Hematopoietic multipotent progenitor cell treated with erythropoietin and hydrocortisone succinate and interleukin-3 and kit ligand, for 15 days (in vitro differentiated cells): ENCODE measurements around the gene ANKRD55.
"Not testable (repeated sequence)": the region's sequence is repeated elsewhere in the genome, so short reads cannot be mapped to it uniquely, and the experiment has no call there.

ENCODE experiments used
- DNase-seq: peaks from one replicate; pipeline ENCODE4 v3.0.0-alpha.2; 2015; ENCODE audit warnings: low spot score

The ANKRD55 gene

DNA sequence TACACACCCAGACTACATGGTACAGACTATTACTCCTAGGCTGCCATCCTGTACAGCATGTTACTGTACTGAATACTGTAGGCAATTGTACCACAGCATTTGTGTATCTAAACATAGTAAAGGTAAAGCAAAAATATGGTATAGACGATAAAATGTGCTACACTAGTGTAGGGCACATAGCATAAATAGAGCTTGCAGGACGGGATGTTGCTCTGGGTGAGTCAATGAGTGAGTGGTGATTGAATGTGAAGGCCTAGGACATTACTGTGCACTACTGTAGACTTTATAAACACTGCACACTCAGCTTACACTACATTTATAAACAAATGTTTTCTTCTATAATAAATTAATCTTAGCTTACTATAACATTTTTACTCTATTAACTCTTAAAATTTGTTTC lies 25.6 kb downstream of the ANKRD55 start:
- DNase-seq = no peak

DNA sequence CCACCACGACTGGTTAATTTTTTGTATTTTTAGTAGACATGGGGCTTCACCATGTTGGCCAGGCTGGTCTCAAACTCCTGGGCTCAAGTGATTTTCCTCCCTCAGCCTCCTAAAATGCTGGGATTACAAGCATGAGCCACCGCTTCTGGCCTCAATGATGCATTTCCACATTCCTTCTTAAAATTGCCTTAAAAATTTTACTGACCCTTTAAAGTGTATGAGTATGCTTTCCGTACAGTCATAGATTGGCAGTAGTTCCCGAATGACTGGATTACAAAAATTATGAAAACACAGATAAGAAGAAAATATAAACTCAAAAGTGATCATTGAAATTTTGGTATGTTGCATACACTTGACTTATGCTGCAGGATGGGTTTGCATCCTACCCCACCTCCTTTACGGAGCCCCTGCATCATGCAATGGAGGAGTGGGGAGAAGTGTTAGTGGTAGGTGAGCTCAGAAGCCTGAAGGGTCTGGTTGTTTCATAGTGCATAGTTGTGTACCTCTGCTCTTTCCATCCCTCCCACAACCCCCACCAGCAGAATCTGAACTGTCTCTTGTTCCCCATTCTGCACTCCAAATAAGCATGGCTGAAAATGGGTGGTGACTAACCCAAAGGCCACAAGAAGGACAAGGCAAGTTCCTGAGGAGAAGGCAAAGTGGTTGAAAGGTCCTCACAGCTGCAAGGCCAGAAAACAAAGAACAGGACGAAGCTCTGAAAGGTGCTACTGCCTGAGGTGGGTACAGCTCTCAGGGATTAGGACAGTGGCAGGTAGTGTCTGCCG lies 26.8 kb downstream of the ANKRD55 start:
- DNase-seq = no peak

DNA sequence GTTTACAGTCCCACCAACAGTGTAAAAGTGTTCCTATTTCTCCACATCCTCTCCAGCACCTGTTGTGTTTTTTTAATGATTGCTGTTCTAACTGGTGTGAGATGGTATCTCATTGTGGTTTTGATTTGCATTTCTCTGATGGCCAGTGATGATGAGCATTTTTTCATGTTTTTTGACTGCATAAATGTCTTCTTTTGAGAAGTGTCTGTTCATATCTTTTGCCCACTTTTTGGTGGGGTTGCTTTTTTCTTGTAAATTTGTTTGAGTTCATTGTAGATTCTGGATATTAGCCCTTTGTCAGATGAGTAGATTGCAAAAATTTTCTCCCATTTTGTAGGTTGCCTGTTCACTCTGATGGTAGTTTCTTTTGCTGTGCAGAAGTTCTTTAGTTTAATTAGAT lies 29.2 kb downstream of the ANKRD55 start:
- DNase-seq = not testable (repeated sequence)

DNA sequence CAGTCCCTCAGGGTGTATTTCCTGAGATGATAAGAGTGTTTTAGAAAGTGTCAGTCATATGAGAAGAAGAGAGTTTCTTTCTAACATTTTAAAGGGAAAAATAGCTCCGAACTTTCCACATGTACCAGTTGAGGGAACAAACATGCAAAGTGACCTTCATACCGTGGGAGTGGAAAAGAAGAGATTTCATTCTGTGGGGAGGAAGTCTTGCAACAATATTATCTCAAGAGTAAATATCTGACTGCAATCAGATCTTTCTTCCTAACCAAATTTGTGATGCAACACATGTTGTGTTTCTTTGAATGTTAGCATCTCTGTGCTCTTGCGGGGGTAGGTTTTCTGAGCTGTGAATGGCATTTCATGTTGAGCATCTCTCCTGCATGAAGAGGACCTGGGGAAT lies 30.6 kb downstream of the ANKRD55 start:
- DNase-seq = no peak

DNA sequence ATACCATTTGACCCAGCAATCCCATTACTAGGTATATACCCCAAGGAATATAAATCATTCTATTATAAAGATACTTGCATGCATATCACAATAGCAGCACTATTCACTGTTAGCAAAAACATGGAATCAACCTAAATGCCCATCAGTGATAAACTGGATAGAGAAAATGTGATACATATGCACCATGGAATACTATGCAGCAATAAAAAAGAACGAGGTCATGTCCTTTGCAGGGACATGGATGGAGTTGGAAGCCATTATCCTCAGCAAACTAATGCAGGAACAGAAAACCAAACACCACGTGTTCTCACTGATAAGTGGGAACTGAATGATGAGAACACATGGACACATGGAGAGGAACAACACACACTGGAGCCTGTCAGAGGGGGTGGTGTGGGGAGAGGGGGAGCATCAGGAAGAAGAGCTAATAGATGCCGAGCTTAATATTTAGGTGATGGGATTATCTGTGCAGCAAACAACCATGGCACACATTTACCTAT lies 31.3 kb downstream of the ANKRD55 start:
- not testable (repeated sequence) for DNase-seq

DNA sequence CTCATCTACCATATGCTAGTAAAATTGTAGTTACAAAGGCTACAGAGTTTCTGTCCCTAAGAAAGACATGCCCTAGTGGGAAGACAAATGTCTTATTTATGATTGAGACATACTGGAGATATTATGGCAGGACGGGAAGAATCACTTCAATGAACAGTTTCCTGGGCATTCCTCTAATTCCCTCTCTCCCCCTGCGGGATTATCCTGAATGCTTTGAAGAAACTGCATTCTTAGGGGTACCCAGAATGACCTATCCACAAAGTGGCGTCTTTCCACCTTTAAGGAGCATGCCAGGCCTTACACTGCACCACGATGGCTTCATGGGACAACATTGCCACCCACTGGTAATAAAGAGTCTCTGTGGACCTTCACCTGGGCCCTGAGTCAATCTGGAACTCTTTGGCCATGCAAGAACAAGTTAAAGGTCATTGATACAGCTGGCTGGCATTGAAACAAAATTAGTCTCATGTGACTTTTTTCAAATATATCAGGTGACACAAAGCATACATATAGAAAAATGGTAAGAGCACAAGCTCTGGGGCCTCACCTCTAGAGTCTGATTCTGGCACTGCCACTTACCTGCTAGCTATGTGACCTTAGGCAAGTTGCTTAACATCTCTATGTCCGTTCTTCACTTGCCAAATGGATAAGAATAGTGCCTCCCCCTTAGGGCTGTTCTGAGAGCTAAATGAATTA lies 32.0 kb downstream of the ANKRD55 start:
- peak; percentile 47 for DNase-seq

DNA sequence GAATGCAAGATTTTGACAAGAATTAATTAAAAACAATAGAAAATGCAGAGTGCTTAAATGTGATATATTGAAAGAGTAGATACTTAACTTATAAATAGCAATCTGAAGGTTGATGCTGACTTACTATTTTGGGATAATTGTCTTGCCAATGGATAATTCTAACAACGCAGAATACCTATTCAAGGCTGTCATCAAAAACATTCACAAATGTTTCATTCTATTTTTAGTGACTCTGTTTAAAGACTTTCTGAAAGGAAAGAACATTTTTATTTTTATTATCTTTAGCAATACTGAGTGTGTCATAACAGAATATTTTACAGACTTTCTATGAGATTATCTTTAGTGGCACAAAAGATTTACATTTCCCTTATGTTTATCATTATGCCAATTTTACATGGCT lies 38.1 kb downstream of the ANKRD55 start:
- DNase-seq = no peak

DNA sequence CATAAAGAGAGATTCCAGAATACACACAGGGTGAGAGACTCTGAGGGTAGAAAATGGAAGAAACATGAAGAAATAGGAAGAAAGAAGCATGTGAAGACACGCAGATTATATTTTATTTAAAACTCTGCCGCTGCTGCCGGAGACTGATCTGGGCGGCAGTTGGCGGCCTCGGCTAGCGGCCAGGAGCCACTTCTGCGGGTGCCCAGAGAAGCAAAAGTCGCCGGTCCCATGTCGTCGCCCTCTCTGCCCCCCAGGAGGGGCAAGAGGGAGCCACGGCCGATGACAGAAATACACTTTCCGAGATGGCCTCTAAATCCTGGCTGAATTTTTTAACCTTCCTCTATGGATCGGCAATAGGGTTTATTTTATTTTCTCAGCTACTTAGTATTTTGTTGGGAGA lies 40.9 kb downstream of the ANKRD55 start:
- DNase-seq = no peak

DNA sequence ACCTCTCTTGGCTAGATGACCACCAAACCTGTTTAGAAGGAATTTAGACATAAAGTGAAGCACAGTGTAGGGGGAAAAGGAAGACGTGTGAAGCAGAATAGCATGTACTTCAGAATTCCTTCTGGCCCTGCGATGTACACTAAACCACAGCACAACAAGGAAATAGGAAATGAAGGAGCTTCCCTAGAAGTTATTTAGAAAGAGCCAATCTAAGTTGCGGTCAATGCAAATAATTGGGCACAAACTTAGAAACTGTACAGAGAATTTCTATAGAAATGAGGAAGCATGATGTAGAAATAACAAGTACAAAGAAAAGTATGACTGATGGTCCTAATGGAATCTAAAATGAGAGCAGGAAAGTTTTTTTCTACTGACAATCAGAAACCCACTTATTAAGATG lies 41.5 kb downstream of the ANKRD55 start:
- no peak for DNase-seq

DNA sequence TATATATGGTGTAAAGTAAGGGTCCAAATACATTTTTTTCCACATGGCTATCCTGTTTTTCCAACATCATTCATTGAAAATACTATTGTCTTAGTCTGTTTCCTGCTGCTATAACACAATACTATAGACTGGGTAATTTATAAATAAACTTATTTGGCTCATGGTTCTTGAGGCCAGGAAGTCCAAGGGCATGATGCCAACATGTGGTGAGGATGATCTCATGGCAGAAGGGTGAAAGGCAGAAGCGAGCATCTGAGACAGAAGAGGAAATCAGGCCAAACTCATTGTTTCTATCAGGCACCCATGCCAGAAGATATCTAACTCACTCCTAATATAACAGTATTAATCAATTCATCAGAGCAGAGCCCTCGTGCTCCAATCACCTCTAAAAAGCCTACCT lies 42.6 kb downstream of the ANKRD55 start:
- no peak for DNase-seq

DNA sequence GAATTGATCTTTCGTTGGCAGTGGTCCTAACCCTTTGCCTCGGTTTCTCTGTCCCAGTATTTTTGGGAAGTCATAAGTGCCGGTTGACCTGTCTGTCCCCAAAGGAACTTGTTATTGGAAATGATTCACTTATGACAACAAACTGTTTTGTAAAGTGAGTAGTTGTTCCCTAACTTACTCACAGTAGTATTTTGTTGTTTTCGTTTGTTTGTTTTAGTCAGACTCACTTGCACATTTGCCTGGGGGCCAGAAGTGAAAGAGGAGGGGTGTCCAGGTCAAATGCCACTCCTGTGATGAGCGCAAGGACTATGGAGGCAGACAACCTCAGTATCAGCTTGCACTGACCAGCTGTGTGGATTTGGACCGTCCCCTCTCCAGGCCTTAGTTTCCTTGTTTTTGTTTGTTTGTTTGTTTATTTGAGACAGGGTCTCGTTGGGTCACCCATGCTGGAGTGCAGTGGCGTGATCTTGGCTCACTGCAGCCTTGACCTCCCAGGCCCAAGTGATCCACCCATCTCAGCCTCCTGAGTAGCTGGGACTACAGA lies 47.3 kb downstream of the ANKRD55 start:
- no peak for DNase-seq

DNA sequence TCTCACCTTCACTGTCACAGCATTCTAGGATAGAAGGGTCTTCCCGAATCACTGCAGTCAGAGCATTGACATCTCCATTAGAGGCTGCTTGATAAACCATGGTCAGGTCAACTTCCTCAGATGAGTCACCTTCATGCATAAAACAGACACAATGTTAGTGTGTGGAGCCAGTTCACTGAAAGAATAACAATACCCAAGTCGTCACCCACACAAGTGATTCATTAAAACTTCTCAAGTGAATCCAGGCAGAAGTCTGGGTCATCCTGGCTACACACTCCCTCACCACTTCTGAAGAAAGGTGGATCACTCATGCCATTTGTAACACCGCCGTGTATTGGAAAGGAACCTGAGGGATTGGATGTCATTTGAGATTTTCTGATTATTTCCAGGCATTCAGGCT lies 49.6 kb downstream of the ANKRD55 start:
- no peak for DNase-seq

DNA sequence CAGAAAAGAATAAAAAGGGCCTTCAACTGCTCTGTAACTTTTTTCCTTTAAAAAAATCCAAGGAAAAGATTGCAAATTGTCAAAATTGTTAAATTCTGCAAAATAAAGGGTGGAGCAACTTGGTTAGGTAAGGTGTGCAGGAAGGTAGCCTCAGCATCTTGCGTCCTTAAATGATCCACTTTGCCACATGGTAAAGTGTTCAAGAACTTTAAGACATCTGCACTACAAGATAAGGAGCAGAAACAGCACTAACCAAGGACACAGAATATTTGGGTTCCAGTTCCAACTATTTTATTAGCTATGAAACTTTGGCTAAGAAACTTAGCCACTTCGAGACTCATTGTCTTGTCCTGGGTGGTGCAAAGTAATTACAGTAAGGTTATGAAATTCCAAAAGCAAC lies 53.7 kb downstream of the ANKRD55 start:
- no peak for DNase-seq

DNA sequence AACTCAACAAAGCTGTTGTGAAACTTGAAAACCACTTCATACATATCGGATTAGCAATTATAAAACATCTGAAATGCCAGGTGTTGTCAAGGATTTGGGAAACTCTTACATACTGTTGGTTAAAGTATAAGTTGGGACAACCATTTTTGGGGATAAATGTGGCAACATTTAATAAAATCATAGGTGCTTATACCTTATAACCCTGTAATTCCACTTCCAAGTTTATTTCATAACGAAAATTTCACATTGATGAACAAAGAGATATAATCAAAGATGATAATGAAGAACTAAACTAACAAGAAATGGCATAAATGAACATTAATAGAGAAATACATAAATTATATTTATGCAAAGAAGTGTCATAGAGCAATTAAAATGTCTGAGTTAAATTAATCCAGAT lies 54.3 kb downstream of the ANKRD55 start:
- DNase-seq = no peak

DNA sequence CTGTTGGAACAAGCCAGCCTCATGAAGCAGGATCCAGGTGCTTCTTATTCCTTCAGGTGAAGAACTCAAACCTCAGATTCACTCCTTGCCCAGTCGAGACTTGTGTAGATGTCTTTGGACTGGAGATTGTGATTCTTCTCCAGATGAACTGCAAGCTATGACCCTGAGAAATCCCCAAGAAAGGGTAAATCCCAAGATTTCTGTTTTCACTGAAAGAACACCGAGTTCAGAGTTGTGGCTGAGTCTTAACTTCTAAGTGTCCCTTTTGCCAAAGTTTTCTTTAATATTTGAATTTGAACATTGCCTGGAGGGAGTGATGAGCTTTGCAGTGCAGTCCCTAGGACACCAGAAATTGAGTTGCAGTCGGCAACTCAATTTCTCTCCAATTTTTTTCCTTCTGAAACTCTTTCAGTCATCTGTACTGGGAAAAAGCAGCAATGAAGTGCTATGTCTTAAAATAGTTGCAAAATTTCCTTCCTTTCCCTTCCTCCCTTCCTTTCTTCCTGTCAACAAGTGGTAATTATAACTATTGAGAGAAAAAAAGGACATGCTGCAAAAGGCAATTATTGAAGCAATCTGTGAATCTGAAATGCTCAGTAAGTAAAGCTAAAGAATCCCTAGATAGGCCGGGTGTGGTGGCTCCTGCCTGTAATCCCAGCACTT lies 56.1 kb downstream of the ANKRD55 start:
- DNase-seq = no peak

DNA sequence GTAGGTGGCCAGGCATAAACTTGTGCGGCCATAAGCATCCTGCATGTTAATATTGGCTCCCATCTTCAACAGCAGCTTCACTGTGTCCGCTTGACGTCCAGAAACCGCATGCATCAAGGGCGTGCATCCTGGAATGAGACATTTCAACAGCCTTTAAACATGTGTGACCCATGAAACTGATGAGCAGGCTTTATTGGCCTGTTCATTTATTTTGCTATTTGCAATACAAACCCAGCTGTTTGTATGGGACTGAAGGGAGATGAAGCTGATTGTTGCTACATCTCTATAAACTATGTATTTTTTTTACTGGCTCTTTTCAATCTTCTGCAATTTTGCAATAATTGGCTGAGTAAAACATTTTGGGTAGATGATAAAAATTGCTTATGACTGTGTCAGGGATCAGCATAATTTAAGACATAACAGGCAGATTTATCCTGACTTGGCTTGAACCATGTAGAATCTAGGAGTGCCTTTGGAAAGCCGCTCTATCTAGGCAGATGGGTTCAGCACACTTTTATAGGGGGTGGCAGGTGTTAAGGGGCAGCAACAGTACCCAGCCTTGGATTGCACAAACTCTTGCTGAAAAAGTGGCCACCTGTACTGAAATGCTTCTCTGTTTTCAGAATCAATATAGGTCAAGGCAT lies 56.9 kb downstream of the ANKRD55 start:
- no peak for DNase-seq

DNA sequence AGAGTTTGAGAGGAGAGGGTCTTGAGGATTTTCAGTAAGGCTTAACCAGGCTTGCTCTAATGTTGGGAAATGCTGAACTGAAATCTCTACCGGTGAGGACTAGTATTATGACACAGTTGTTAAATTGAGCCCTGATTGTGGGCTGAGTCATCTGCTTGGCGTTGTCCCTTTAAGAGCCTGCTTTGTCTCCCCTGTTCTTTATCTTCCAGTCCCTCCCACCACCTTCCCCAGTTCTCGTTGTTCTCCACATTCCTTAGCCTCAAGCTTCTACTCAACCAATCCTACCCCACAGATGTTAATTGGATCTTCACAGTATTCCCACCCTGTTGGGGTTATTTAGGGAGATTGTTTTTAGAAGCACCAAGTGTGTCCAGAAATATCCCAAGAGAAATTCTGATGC lies 57.6 kb downstream of the ANKRD55 start:
- DNase-seq = no peak

DNA sequence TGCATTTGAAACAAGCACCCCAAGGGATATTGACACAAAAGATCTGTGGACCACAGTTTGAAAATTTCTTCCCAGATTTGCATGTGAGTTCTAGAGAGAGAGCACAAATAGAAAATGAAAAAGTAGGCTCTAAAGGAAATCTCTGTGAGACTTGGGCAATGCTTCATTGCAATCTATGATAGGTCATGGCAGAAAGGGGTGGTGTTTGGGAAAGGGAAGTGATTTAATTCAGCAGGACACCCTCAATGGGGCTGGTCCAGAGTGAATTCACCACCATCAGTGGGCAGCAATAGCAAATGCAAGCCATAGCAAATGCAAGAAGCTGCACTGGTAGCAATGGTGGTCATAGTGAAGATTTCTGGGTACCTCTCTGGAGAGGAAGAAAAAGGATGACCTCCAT lies 58.1 kb downstream of the ANKRD55 start:
- DNase-seq = no peak

DNA sequence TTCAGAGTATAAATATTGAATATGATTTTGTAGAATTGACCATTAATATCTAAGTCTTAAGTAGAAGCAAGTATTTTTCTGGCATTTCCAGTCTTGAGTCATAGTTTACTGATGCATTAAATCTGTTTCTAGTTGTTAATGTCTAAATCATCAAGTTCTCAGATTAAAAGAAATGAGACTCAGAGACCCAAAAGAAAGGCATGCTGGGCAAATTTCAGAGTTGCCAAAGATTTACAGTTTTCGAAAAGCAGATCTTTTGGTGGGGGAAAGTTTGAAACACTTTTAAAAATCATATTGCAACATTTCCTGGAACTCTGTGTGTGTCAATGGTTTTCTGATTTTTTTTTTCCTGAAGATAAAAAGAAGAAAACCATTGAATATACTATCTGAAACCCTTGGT lies 60.9 kb downstream of the ANKRD55 start:
- DNase-seq = no peak

DNA sequence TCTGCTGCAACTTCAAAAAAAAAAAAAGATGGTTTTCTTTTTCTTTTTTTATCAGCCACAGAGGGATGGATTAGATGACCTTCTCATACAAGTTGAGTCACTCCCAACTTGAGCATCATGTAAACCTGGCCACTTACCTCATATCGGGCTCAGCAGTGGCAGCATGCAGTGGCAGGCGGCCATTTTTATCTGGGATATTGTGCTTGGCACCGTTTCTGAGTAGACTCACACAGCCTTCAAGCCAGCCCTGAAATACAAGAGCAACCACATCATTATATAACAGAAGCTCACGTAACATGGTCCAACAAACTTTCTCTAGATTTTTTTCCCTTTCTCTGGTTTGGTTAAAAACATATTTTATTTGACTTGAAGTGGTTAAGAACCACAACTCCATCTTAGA lies 62.6 kb downstream of the ANKRD55 start:
- no peak for DNase-seq

DNA sequence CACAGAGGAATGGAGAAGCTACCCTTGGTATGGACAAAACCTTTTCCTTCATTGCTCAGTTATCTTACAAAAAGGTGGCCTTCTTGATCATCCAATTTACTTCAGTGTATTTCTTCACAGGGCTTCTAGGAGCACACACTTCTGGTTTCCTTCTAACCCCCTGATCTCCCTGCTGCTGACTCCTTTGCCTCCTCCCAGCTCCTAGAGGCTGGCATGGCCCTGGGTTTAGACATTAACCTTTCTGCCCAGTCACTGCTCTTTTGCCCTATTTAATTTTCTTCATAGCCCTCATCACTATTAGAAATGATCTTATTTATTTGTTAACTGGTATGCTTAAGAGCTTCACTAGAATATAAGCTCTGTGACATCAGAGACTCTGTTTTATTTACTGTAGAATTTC lies 63.2 kb downstream of the ANKRD55 start:
- DNase-seq = no peak

DNA sequence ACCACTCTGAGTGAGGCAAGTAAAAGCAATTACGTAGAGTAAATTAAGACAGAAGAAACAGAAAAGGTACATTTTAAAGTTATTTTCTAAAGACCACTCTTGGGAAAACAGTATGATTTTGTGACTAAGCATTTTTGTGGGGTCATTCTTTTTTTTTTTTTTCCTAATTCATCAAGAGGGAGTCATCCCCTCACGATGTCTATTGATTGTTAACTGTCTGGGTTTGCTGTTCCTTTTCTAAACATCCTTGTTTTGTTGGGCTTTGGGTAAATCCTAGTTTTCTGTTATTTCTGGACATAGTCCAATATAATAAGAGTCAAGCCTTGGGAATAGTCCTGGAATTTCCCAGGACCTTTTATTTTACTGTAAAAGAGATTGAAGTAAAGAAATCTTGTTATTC lies 63.8 kb downstream of the ANKRD55 start:
- no peak for DNase-seq
